ENCODE results near the gene ZNF710. TPM values are rescaled to one million over a fixed set of nuclear protein-coding genes. Genes with fewer than 3 reads are reported as not detected.
"Not testable (repeated sequence)": the region's sequence is repeated elsewhere in the genome, so short reads cannot be mapped to it uniquely, and the experiment has no call there.

ZNF710 gene
- total RNA-seq, 1 experiment from 2014 or later = 5.6 TPM

GRCh38 chr15:90101969-90102890 lies 101.1 kb downstream of the ZNF710 start, which contains the start of gene IDH2:
TSS of gene IDH2 (minus strand) at chr15:90102468. CDS start at chr15:90102390, 78 bp downstream.
- DNase-seq (ENCODE audit: low read depth) = peak; percentile 84

- DNase-seq (ENCODE audit: low read depth) = no peak
These were observed 102.7 kb downstream of the ZNF710 start for GRCh38 chr15:90103701-90104329.

- no peak for DNase-seq (ENCODE audit: low read depth)
These were observed 103.4 kb downstream of the ZNF710 start for GRCh38 chr15:90104551-90104950.

GRCh38 chr15:90105521-90105920 lies 104.4 kb downstream of the ZNF710 start:
- no peak for DNase-seq (ENCODE audit: low read depth)

- DNase-seq (ENCODE audit: low read depth) = peak; percentile 83
These were observed 105.5 kb downstream of the ZNF710 start for GRCh38 chr15:90106522-90107117.

- DNase-seq (ENCODE audit: low read depth) = not testable (repeated sequence)
These were observed 106.9 kb downstream of the ZNF710 start for GRCh38 chr15:90108038-90108437.

- not testable (repeated sequence) for DNase-seq (ENCODE audit: low read depth)
These were observed 108.1 kb downstream of the ZNF710 start for GRCh38 chr15:90109163-90109751.

GRCh38 chr15:90113166-90113565 lies 112.0 kb downstream of the ZNF710 start:
- no peak for DNase-seq (ENCODE audit: low read depth)

- DNase-seq (ENCODE audit: low read depth) = no peak
These were observed 113.4 kb downstream of the ZNF710 start for GRCh38 chr15:90114451-90114901.

GRCh38 chr15:90115783-90116182 lies 114.7 kb downstream of the ZNF710 start:
- DNase-seq (ENCODE audit: low read depth) = no peak

GRCh38 chr15:90119367-90119766 lies 118.2 kb downstream of the ZNF710 start:
- DNase-seq (ENCODE audit: low read depth) = no peak

GRCh38 chr15:90121086-90121485 lies 120.0 kb downstream of the ZNF710 start:
- no peak for DNase-seq (ENCODE audit: low read depth)

- no peak for DNase-seq (ENCODE audit: low read depth)
These were observed 123.4 kb downstream of the ZNF710 start for GRCh38 chr15:90124507-90124906.

- DNase-seq (ENCODE audit: low read depth) = no peak
These were observed 124.9 kb downstream of the ZNF710 start for GRCh38 chr15:90126022-90126421.

- DNase-seq (ENCODE audit: low read depth) = peak; percentile 17
These were observed 125.7 kb downstream of the ZNF710 start for GRCh38 chr15:90126596-90127435.

- DNase-seq (ENCODE audit: low read depth) = no peak
These were observed 129.2 kb downstream of the ZNF710 start for GRCh38 chr15:90130291-90130690.

Other genes starting within 250 kb of the ZNF710 start
- gene MESP2, start 225.0 kb upstream of the ZNF710 start, total RNA-seq (2014; rRNA removed; shearing (Covaris generic)) = 1.8 and 2.6 TPM in 2 replicates
- 73.1 and 86.4 TPM in 2 replicates for gene ANPEP, start 186.5 kb upstream of the ZNF710 start, total RNA-seq (2014; rRNA removed; shearing (Covaris generic))
- gene AP3S2, start 107.3 kb upstream of the ZNF710 start, total RNA-seq (2014; rRNA removed; shearing (Covaris generic)) = 56.0 and 61.0 TPM in 2 replicates
- 12.0 and 15.1 TPM in 2 replicates for gene ARPIN, start 88.4 kb upstream of the ZNF710 start, total RNA-seq (2014; rRNA removed; shearing (Covaris generic))
- gene IDH2, start 101.1 kb downstream of the ZNF710 start, total RNA-seq (2014; rRNA removed; shearing (Covaris generic)) = 90.6 and 95.5 TPM in 2 replicates
- 18.1 and 20.9 TPM in 2 replicates for gene SEMA4B, start 200.0 kb downstream of the ZNF710 start, total RNA-seq (2014; rRNA removed; shearing (Covaris generic))
- 86.9 and 92.3 TPM in 2 replicates for gene CIB1, start 232.6 kb downstream of the ZNF710 start, total RNA-seq (2014; rRNA removed; shearing (Covaris generic))
- 4.3 and 5.9 TPM in 2 replicates for gene GDPGP1, start 232.9 kb downstream of the ZNF710 start, total RNA-seq (2014; rRNA removed; shearing (Covaris generic))
- gene TTLL13, start 248.2 kb downstream of the ZNF710 start, total RNA-seq (2014; rRNA removed; shearing (Covaris generic)) = not detected in 2 replicates